WTC11 (cell line): Measurements from ENCODE around the gene TNK1. TPM values are rescaled to one million over a fixed set of nuclear protein-coding genes. Genes with fewer than 3 reads are reported as not detected.

Experiments
- ATAC-seq: fragments of 200-7000 bp; cut with Tn5 transposase; 2 replicates; pipeline ENCODE4 v1.10.0; 2021; ENCODE audit warnings: mild to moderate bottlenecking, moderate library complexity
- CTCF ChIA-PET: fragments of 300-600 bp; sonication (Branson Sonifier 250); formaldehyde crosslinking; loops from one replicate; lab custom pipeline; 2021; ENCODE audit warnings: antibody characterized with exemption; lab: Charles Lee
- POLR2A ChIA-PET: fragments of 350-600 bp; sonication (Branson Sonifier 250); formaldehyde crosslinking; loops from one replicate; lab custom pipeline; 2021; ENCODE audit warnings: antibody characterized with exemption; lab: Charles Lee
- DNase-seq: peaks from one replicate; pipeline ENCODE4 v3.0.0; 2021; ENCODE audit warnings: low spot score
- H3K27ac Mint-ChIP-seq: 2 replicates; pipeline ENCODE4 v1.8.0; 2021; ENCODE audit warnings: mixed read lengths
- H3K27me3 Mint-ChIP-seq: 2 replicates; pipeline ENCODE4 v1.8.0; 2021; ENCODE audit warnings: low read depth, mild to moderate bottlenecking, moderate library complexity, mixed read lengths
- H3K36me3 Mint-ChIP-seq: 2 replicates; pipeline ENCODE4 v1.8.0; 2021; ENCODE audit warnings: mixed read lengths
- H3K4me1 Mint-ChIP-seq: 2 replicates; pipeline ENCODE4 v1.8.0; 2022; ENCODE audit warnings: mixed read lengths
- H3K4me3 Mint-ChIP-seq: 2 replicates; pipeline ENCODE4 v1.8.0; 2021; ENCODE audit warnings: mild to moderate bottlenecking, moderate library complexity, mixed read lengths
- H3K9me3 Mint-ChIP-seq: 2 replicates; pipeline ENCODE4 v1.8.0; 2021; ENCODE audit warnings: mixed read lengths
- AFF4 ChIP-seq: sonication (generic); formaldehyde crosslinking; IDR thresholded peaks from 2 replicates; pipeline ENCODE4 v1.8.1; 2023; ENCODE audit warnings: mild to moderate bottlenecking, missing genetic modification reagents, borderline replicate concordance
- E2F1 ChIP-seq: sonication (generic); formaldehyde crosslinking; IDR thresholded peaks from 2 replicates; pipeline ENCODE4 v1.8.0; 2022; ENCODE audit warnings: mild to moderate bottlenecking, missing genetic modification reagents
- ETV6 ChIP-seq: sonication (generic); formaldehyde crosslinking; IDR thresholded peaks from 2 replicates; pipeline ENCODE4 v1.8.1; 2022; ENCODE audit warnings: mild to moderate bottlenecking, missing genetic modification reagents
- GTF2I ChIP-seq: fragments of 250-450 bp; sonication (Bioruptor Pico); conservative IDR thresholded peaks from 2 replicates; pipeline ENCODE4 v1.4.0; 2021; ENCODE audit warnings: mild to moderate bottlenecking
- JAZF1 ChIP-seq: fragments of 250-450 bp; sonication (Bioruptor Pico); IDR thresholded peaks from 2 replicates; pipeline ENCODE4 v1.9.0; 2021; ENCODE audit warnings: moderate library complexity, mild to moderate bottlenecking, inconsistent platforms
- NFYB ChIP-seq: sonication (generic); formaldehyde crosslinking; conservative IDR thresholded peaks from 2 replicates; pipeline ENCODE4 v1.8.0; 2022; ENCODE audit warnings: low read depth, missing genetic modification reagents
- PRDM15 ChIP-seq: sonication (generic); formaldehyde crosslinking; IDR thresholded peaks from 2 replicates; pipeline ENCODE4 v1.8.0; 2022; ENCODE audit warnings: missing genetic modification reagents
- RELA ChIP-seq: sonication (generic); formaldehyde crosslinking; IDR thresholded peaks from 2 replicates; pipeline ENCODE4 v1.8.1; 2022; ENCODE audit warnings: missing genetic modification reagents, mild to moderate bottlenecking, borderline replicate concordance
- SMAD3 ChIP-seq: sonication (generic); formaldehyde crosslinking; IDR thresholded peaks from 2 replicates; pipeline ENCODE4 v1.8.0; 2022; ENCODE audit warnings: missing genetic modification reagents, mild to moderate bottlenecking, borderline replicate concordance
- USF2 ChIP-seq: sonication (generic); formaldehyde crosslinking; IDR thresholded peaks from 2 replicates; pipeline ENCODE4 v1.8.1; 2023; ENCODE audit warnings: mild to moderate bottlenecking, missing genetic modification reagents, moderate library complexity
- ZBTB21 ChIP-seq: sonication (generic); formaldehyde crosslinking; IDR thresholded peaks from 2 replicates; pipeline ENCODE4 v1.8.1; 2023; ENCODE audit warnings: mild to moderate bottlenecking, missing genetic modification reagents, borderline replicate concordance
- ZNF416 ChIP-seq: fragments of 250-450 bp; sonication (Bioruptor Pico); IDR thresholded peaks from 2 replicates; pipeline ENCODE4 v1.9.0; 2021; ENCODE audit warnings: mild to moderate bottlenecking, inconsistent platforms
- ZNF425 ChIP-seq: fragments of 250-450 bp; sonication (Bioruptor Pico); conservative IDR thresholded peaks from 2 replicates; pipeline ENCODE4 v1.9.0; 2021; ENCODE audit warnings: mild to moderate bottlenecking
- total RNA-seq: library from RNA; stranded (reverse); gene quantifications from 3 replicates; pipeline ENCODE4 v1.2.3, GENCODE V29; 2021

TNK1 gene
- total RNA-seq, 1 experiment from 2014 or later: 9.3 TPM

GRCh38 chr17:7382901-7383300 is 2.0 kb downstream of the TNK1 start (continued):
- TF ChIP-seq ETV6 (CRISPR knock-in tag) (no peak), RELA (CRISPR knock-in tag) (no peak), NFYB (CRISPR knock-in tag) (no peak), GTF2I (CRISPR knock-in tag) (no peak), ZNF416 (CRISPR knock-in tag) (no peak), AFF4 (no peak), PRDM15 (CRISPR knock-in tag) (no peak), JAZF1 (no peak), ZNF425 (no peak), SMAD3 (no peak), USF2 (CRISPR knock-in tag) (no peak)
- TF ChIP-seq, all 79 proteins: peak for 0

- POLR2A ChIA-PET: interaction anchor here (1.9 kb wide), 1 partner anchor 10 kb away, joined by 7 read pairs; the partner anchor contains the start of gene PLSCR3
- no peak for DNase-seq
Observed at GRCh38 chr17:7383371-7383741, 2.5 kb downstream of the TNK1 start.

More at GRCh38 chr17:7383371-7383741, 2.5 kb downstream of the TNK1 start:
- CTCF ChIA-PET: interaction anchor here (1.4 to 2.4 kb wide), 4 partner anchors 15 to 177 kb away, joined by 4 to 10 read pairs (median 6); no protein-coding TSS in a partner anchor
- no peaks in the 10 kb centered on the region; the same call in none of the 2 replicates for H3K36me3 Mint-ChIP-seq
- peak overlapping the region; percentile 58 for H3K4me3 Mint-ChIP-seq
- peaks cover 26% of the 10 kb centered on the region for H3K4me1 Mint-ChIP-seq
- no peak overlapping the region for H3K27ac Mint-ChIP-seq
- H3K27me3 Mint-ChIP-seq: peaks cover 46% of the 10 kb centered on the region
- no peak for ATAC-seq
- peaks cover 8% of the 10 kb centered on the region for H3K9me3 Mint-ChIP-seq
- TF ChIP-seq E2F1 (CRISPR knock-in tag) (no peak), ZBTB21 (CRISPR knock-in tag) (0 out of 2 replicates have a peak, but pooled peaks have one; percentile 13)
